B cell (primary cell): Measurements from ENCODE around the gene NAPSA. TPM values are rescaled to one million over a fixed set of nuclear protein-coding genes. Genes with fewer than 3 reads are reported as not detected.

ENCODE experiments used
- ATAC-seq: fragments of 200-7000 bp; cut with Tn5 transposase; one replicate; pipeline ENCODE4 v1.10.0; 2021; ENCODE audit warnings: low read depth, mild to moderate bottlenecking, moderate number of reproducible peaks, moderate library complexity
- CTCF ChIA-PET: fragments of 350-600 bp; sonication (Branson Sonifier 250); formaldehyde crosslinking; loops from one replicate; lab custom pipeline; 2021; ENCODE audit warnings: antibody characterized with exemption, inconsistent platforms; lab: Charles Lee
- POLR2A ChIA-PET: fragments of 350-600 bp; sonication (Branson Sonifier 250); formaldehyde crosslinking; loops from one replicate; lab custom pipeline; 2021; ENCODE audit warnings: antibody characterized with exemption; lab: Charles Lee
- DNase-seq: peaks from one replicate; pipeline ENCODE4 v3.0.0; 2013
- H2AFZ ChIP-seq: 2 replicates; pipeline ENCODE4 v1.6.1; 2012; ENCODE audit warnings: mild to moderate bottlenecking, low read depth, low read length; ENCODE audit not compliant: insufficient read depth, poor library complexity, severe bottlenecking
- H3K27ac ChIP-seq, 2 donors: 1 replicate in 1 of 2; 2 replicates in 1 of 2; pipeline ENCODE4 v1.5.1; 2012 to 2013; ENCODE audit warnings: low read length in 2 of 2, mild to moderate bottlenecking in 2 of 2, moderate library complexity in 1 of 2
- H3K27me3 ChIP-seq, 4 experiments: fragments of 200-600 bp in 1 of 4; sonication (generic) in 1 of 4; replicated peaks in 1 of 4; 1 replicate in 2 of 4; 2 replicates in 2 of 4; pipeline versions ENCODE4 v1.6.1 to v1.7.0; 2013 to 2016; ENCODE audit warnings: low read length in 3 of 4, mild to moderate bottlenecking in 2 of 4, mixed read lengths in 1 of 4, moderate library complexity in 1 of 4; ENCODE audit not compliant: insufficient read depth in 4 of 4, control insufficient read depth in 3 of 4; ENCODE audit errors: control extremely low read depth in 1 of 4
- H3K36me3 ChIP-seq, 2 experiments: replicated peaks in 1 of 2; 1 replicate in 1 of 2; 2 replicates in 1 of 2; pipeline versions ENCODE4 v1.6.1 to v1.7.1; 2013; ENCODE audit warnings: low read length in 1 of 2; ENCODE audit not compliant: insufficient read depth in 2 of 2, control insufficient read depth in 1 of 2; ENCODE audit errors: control extremely low read depth in 1 of 2, extremely low read depth in 1 of 2
- H3K4me1 ChIP-seq, 2 donors: fragments of 200-600 bp in 1 of 2; sonication (generic) in 1 of 2; 1 replicate in 1 of 2; 2 replicates in 1 of 2; pipeline versions ENCODE4 v1.5.1 to v1.6.1; 2013 to 2017; ENCODE audit warnings: low read length in 2 of 2; ENCODE audit not compliant: control insufficient read depth in 2 of 2, insufficient read depth in 2 of 2
- H3K4me2 ChIP-seq: replicated peaks from 2 replicates; pipeline ENCODE3; 2012; ENCODE audit warnings: mild to moderate bottlenecking, low read depth, low read length; ENCODE audit not compliant: poor library complexity, severe bottlenecking
- H3K4me3 ChIP-seq, 5 experiments: fragments of 200-600 bp in 1 of 5; sonication (generic) in 1 of 5; 1 replicate in 3 of 5; 2 replicates in 2 of 5; pipeline versions ENCODE4 v1.5.1 to v1.7.0; 2011 to 2016; ENCODE audit warnings: low read length in 4 of 5, mild to moderate bottlenecking in 4 of 5, low read depth in 2 of 5, control low read depth in 1 of 5, moderate library complexity in 1 of 5; ENCODE audit not compliant: insufficient read depth in 1 of 5; ENCODE audit errors: control extremely low read depth in 1 of 5, extremely low read depth in 1 of 5
- H3K79me2 ChIP-seq: fragments of 200-600 bp; sonication (generic); one replicate; pipeline ENCODE4 v1.6.0; 2016; ENCODE audit warnings: low read length; ENCODE audit not compliant: control insufficient read depth, insufficient read depth
- H3K9ac ChIP-seq: fragments of 200-600 bp; sonication (generic); 2 replicates; pipeline ENCODE4 v1.6.1; 2017; ENCODE audit warnings: mild to moderate bottlenecking, low read length, moderate library complexity
- H3K9me3 ChIP-seq, 3 donors: one replicate each; pipeline versions ENCODE4 v1.6.1 to v1.7.1; 2013; ENCODE audit warnings: low read length in 2 of 3; ENCODE audit not compliant: control insufficient read depth in 2 of 3, insufficient read depth in 1 of 3; ENCODE audit errors: control extremely low read depth in 1 of 3
- H4K20me1 ChIP-seq: 2 replicates; pipeline ENCODE4 v1.6.0; 2012; ENCODE audit warnings: mild to moderate bottlenecking, low read length; ENCODE audit not compliant: insufficient read depth, control insufficient read depth, poor library complexity, severe bottlenecking
- H3K27ac Mint-ChIP-seq: one replicate; pipeline ENCODE4 v1.8.0; 2021; ENCODE audit warnings: mixed read lengths
- H3K27me3 Mint-ChIP-seq: one replicate; pipeline ENCODE4 v1.8.0; 2021; ENCODE audit warnings: mixed read lengths
- H3K4me1 Mint-ChIP-seq: one replicate; pipeline ENCODE4 v1.8.0; 2021; ENCODE audit warnings: mixed read lengths
- H3K4me3 Mint-ChIP-seq: one replicate; pipeline ENCODE4 v1.8.0; 2021; ENCODE audit warnings: mixed read lengths
- H3K9me3 Mint-ChIP-seq: one replicate; pipeline ENCODE4 v1.8.0; 2022; ENCODE audit warnings: mixed read lengths; ENCODE audit not compliant: insufficient read depth
- CTCF ChIP-seq: fragments of 200-600 bp; IDR thresholded peaks from one replicate; pipeline ENCODE4 v1.8.0; 2022; ENCODE audit warnings: antibody characterized with exemption, mild to moderate bottlenecking
- EZH2 ChIP-seq: IDR thresholded peaks from 2 replicates; pipeline ENCODE4 v1.6.1; 2012; ENCODE audit warnings: borderline replicate concordance, low read depth, mild to moderate bottlenecking, moderate library complexity, low read length; ENCODE audit not compliant: insufficient read depth, poor library complexity, severe bottlenecking
- WGBS: methylation state at CpG from one replicate; pipeline ENCODE4 v1.1.5; 2013; ENCODE audit warnings: missing lambda C conversion rate; ENCODE audit not compliant: insufficient coverage; 5-methylcytosine and 5-hydroxymethylcytosine counted together
- intact Hi-C: fragments of 100-400 bp; cut with micrococcal nuclease; formaldehyde crosslinking; loops from one replicate; pipeline ENCODE4 v1.10.0; 2022
- polyA plus RNA-seq: library from polyadenylated mRNA; depleted of rRNA; stranded (reverse); fragments of >200 nt; gene quantifications from 2 replicates; pipeline ENCODE4 v1.2.3, GENCODE V29; 2012
- total RNA-seq, 2 donors: library from RNA; stranded (reverse); fragments of 120-200 nt in 1 of 2; gene quantifications; 1 replicate in 1 of 2; 2 replicates in 1 of 2; pipeline versions ENCODE4 v1.2.3 to v1.2.4, GENCODE V29; 2013 to 2022

Gene NAPSA
- total and polyA plus RNA-seq, 2 donors (not counting 1 experiment from before 2014, with no cell fraction given): 4.0 to 4.7 TPM

- 98% methylated on average over 10 of the region's 11 CpGs for WGBS
- ChIA-PET CTCF (no interaction called here), POLR2A (no interaction called here)
- DNase-seq (peak; percentile 23), ATAC-seq (no peak)
- no peak overlapping the region for H3K27ac Mint-ChIP-seq
- Histone ChIP-seq H3K9me3 (no peaks in the 10 kb centered on the region), H3K36me3 (peaks cover 1 to 56% of the 10 kb centered on the region in 2 experiments), H3K4me3 (no peak overlapping the region), H3K4me2 (no peak overlapping the region), H4K20me1 (peaks cover 50% of the 10 kb centered on the region), H3K27ac (no peak overlapping the region), H3K27me3 (no peaks in the 10 kb centered on the region), H2AFZ (no peak overlapping the region), H3K4me1 (peaks cover 18 to 30% of the 10 kb centered on the region in 2 donors), H3K79me2 (peaks cover 24% of the 10 kb centered on the region), H3K9ac (no peak overlapping the region)
- no peaks in the 10 kb centered on the region for H3K27me3 Mint-ChIP-seq
- no peak overlapping the region for H3K4me3 Mint-ChIP-seq
- TF ChIP-seq EZH2: no peak
- no peak for TF ChIP-seq CTCF
- H3K9me3 Mint-ChIP-seq: no peaks in the 10 kb centered on the region
- intact Hi-C loops: no loop called here
- peaks cover 39% of the 10 kb centered on the region for H3K4me1 Mint-ChIP-seq
Measured at GRCh38 chr19:50380137-50380536, 14.7 kb upstream of the NAPSA start.

- ChIA-PET CTCF (no interaction called here), POLR2A (no interaction called here)
- H3K4me3 ChIP-seq: no peak overlapping the region
- no peak overlapping the region for H2AFZ ChIP-seq
- Mint-ChIP-seq H3K27me3 (no peaks in the 10 kb centered on the region), H3K4me1 (peaks cover 33% of the 10 kb centered on the region), H3K9me3 (no peaks in the 10 kb centered on the region), H3K27ac (no peak overlapping the region), H3K4me3 (no peak overlapping the region)
- intact Hi-C loops: no loop called here
- H4K20me1 ChIP-seq: peaks cover 50% of the 10 kb centered on the region
- H3K36me3 ChIP-seq: peaks cover 1 to 56% of the 10 kb centered on the region in 2 experiments
- TF ChIP-seq CTCF (no peak), EZH2 (no peak)
- H3K79me2 ChIP-seq: peaks cover 19% of the 10 kb centered on the region
- DNase-seq: peak; percentile 18
- no peak overlapping the region for H3K27ac ChIP-seq
- 95% methylated on average over 9 of the region's 11 CpGs for WGBS
- H3K4me1 ChIP-seq: peaks cover 12 to 25% of the 10 kb centered on the region in 2 donors
- no peak for ATAC-seq
- no peaks in the 10 kb centered on the region for H3K27me3 ChIP-seq
- H3K9me3 ChIP-seq: no peaks in the 10 kb centered on the region
- H3K9ac ChIP-seq: no peak overlapping the region
- H3K4me2 ChIP-seq: no peak overlapping the region
Measured at GRCh38 chr19:50379602-50380001, 14.2 kb upstream of the NAPSA start.
